Effector memory CD4-positive, alpha-beta T cell (primary cell): ENCODE results near the gene TRIML1.

Experiments used
- DNase-seq, 3 donors: peaks; one replicate each; pipeline ENCODE4 v3.0.0-alpha.2; 2020
- H3K27ac ChIP-seq: 2 replicates; pipeline ENCODE4 v1.7.0; 2013; ENCODE audit warnings: mild to moderate bottlenecking, low read length, moderate library complexity; ENCODE audit not compliant: insufficient read depth, poor library complexity, severe bottlenecking
- H3K27me3 ChIP-seq: replicated peaks from 2 replicates; pipeline ENCODE4 v1.7.0; 2013; ENCODE audit warnings: mild to moderate bottlenecking, low read length; ENCODE audit not compliant: insufficient read depth, control insufficient read depth, poor library complexity, severe bottlenecking
- H3K36me3 ChIP-seq: 2 replicates; pipeline ENCODE4 v1.7.0; 2013; ENCODE audit warnings: mild to moderate bottlenecking, low read length, moderate library complexity; ENCODE audit not compliant: control insufficient read depth, insufficient read depth
- H3K4me1 ChIP-seq: 2 replicates; pipeline ENCODE4 v1.7.0; 2013; ENCODE audit warnings: low read length, mild to moderate bottlenecking; ENCODE audit not compliant: control insufficient read depth, insufficient read depth, poor library complexity, severe bottlenecking
- H3K4me3 ChIP-seq: 2 replicates; pipeline ENCODE4 v1.7.0; 2013; ENCODE audit warnings: low read length, low read depth, mild to moderate bottlenecking; ENCODE audit not compliant: insufficient read depth, poor library complexity, severe bottlenecking
- H3K9me3 ChIP-seq: 2 replicates; pipeline ENCODE4 v1.7.0; 2013; ENCODE audit warnings: mild to moderate bottlenecking, low read length, moderate library complexity; ENCODE audit not compliant: control insufficient read depth

The TRIML1 gene

GRCh38 chr4:188117631-188118324 lies 21.5 kb upstream of the TRIML1 start:
- H3K4me1 ChIP-seq: no peaks in the 10 kb centered on the region
- H3K27me3 ChIP-seq: no peaks in the 10 kb centered on the region
- no peak for DNase-seq
- H3K27ac ChIP-seq: no peak overlapping the region
- H3K9me3 ChIP-seq: no peaks in the 10 kb centered on the region
- no peak overlapping the region for H3K4me3 ChIP-seq
- H3K36me3 ChIP-seq: no peaks in the 10 kb centered on the region

GRCh38 chr4:188121530-188121929 lies 17.7 kb upstream of the TRIML1 start:
- Histone ChIP-seq H3K4me1 (no peaks in the 10 kb centered on the region), H3K36me3 (no peaks in the 10 kb centered on the region), H3K27me3 (no peaks in the 10 kb centered on the region), H3K9me3 (no peaks in the 10 kb centered on the region), H3K4me3 (no peak overlapping the region), H3K27ac (no peak overlapping the region)
- no peak for DNase-seq

- no peaks in the 10 kb centered on the region for H3K27me3 ChIP-seq
- no peaks in the 10 kb centered on the region for H3K9me3 ChIP-seq
- no peaks in the 10 kb centered on the region for H3K4me1 ChIP-seq
- H3K4me3 ChIP-seq: no peak overlapping the region
- no peaks in the 10 kb centered on the region for H3K36me3 ChIP-seq
- no peak for DNase-seq
- no peak overlapping the region for H3K27ac ChIP-seq
Observed at GRCh38 chr4:188127214-188127874, 11.9 kb upstream of the TRIML1 start.

- Histone ChIP-seq H3K9me3 (no peaks in the 10 kb centered on the region), H3K4me1 (no peaks in the 10 kb centered on the region), H3K27me3 (no peaks in the 10 kb centered on the region), H3K27ac (no peak overlapping the region), H3K4me3 (no peak overlapping the region), H3K36me3 (no peaks in the 10 kb centered on the region)
- DNase-seq: no peak
Observed at GRCh38 chr4:188130355-188130754, 8.9 kb upstream of the TRIML1 start.

GRCh38 chr4:188132232-188132631 lies 7.0 kb upstream of the TRIML1 start:
- H3K9me3 ChIP-seq: no peaks in the 10 kb centered on the region
- no peaks in the 10 kb centered on the region for H3K27me3 ChIP-seq
- no peaks in the 10 kb centered on the region for H3K36me3 ChIP-seq
- no peak for DNase-seq
- no peak overlapping the region for H3K4me3 ChIP-seq
- no peak overlapping the region for H3K27ac ChIP-seq
- H3K4me1 ChIP-seq: no peaks in the 10 kb centered on the region

GRCh38 chr4:188138227-188138626 lies 1.0 kb upstream of the TRIML1 start:
- Histone ChIP-seq H3K27ac (no peak overlapping the region), H3K9me3 (no peaks in the 10 kb centered on the region), H3K27me3 (no peaks in the 10 kb centered on the region), H3K36me3 (no peaks in the 10 kb centered on the region), H3K4me1 (no peaks in the 10 kb centered on the region), H3K4me3 (no peak overlapping the region)
- no peak for DNase-seq

- no peak for DNase-seq
- no peaks in the 10 kb centered on the region for H3K27me3 ChIP-seq
- H3K4me1 ChIP-seq: no peaks in the 10 kb centered on the region
- no peaks in the 10 kb centered on the region for H3K9me3 ChIP-seq
- H3K4me3 ChIP-seq: no peak overlapping the region
- H3K27ac ChIP-seq: no peak overlapping the region
- no peaks in the 10 kb centered on the region for H3K36me3 ChIP-seq
Observed at GRCh38 chr4:188139671-188140070, 430 bp downstream of the TRIML1 start.

GRCh38 chr4:188143731-188144130 lies 4.5 kb downstream of the TRIML1 start:
- no peak overlapping the region for H3K4me3 ChIP-seq
- no peaks in the 10 kb centered on the region for H3K27me3 ChIP-seq
- no peak for DNase-seq
- H3K36me3 ChIP-seq: no peaks in the 10 kb centered on the region
- H3K27ac ChIP-seq: no peak overlapping the region
- H3K4me1 ChIP-seq: no peaks in the 10 kb centered on the region
- H3K9me3 ChIP-seq: no peaks in the 10 kb centered on the region

GRCh38 chr4:188145601-188146000 lies 6.4 kb downstream of the TRIML1 start:
- no peaks in the 10 kb centered on the region for H3K36me3 ChIP-seq
- no peaks in the 10 kb centered on the region for H3K4me1 ChIP-seq
- no peaks in the 10 kb centered on the region for H3K27me3 ChIP-seq
- H3K27ac ChIP-seq: no peak overlapping the region
- DNase-seq: no peak
- H3K9me3 ChIP-seq: no peaks in the 10 kb centered on the region
- H3K4me3 ChIP-seq: no peak overlapping the region

GRCh38 chr4:188146618-188147017 lies 7.4 kb downstream of the TRIML1 start:
- no peak overlapping the region for H3K4me3 ChIP-seq

More at GRCh38 chr4:188146618-188147017, 7.4 kb downstream of the TRIML1 start:
- no peaks in the 10 kb centered on the region for H3K36me3 ChIP-seq
- no peaks in the 10 kb centered on the region for H3K4me1 ChIP-seq
- H3K27me3 ChIP-seq: no peaks in the 10 kb centered on the region
- H3K9me3 ChIP-seq: no peaks in the 10 kb centered on the region
- no peak for DNase-seq
- no peak overlapping the region for H3K27ac ChIP-seq
